A549 (cell line): ENCODE measurements around the gene TAOK3. TPM values are rescaled to one million over a fixed set of nuclear protein-coding genes. Genes with fewer than 3 reads are reported as not detected.

Experiments used
- ATAC-seq, 2 experiments: fragments of 200-7000 bp in 1 of 2; fragments of >200 bp in 1 of 2; cut with Nextera tagmentation in 1 of 2; cut with Tn5 transposase in 1 of 2; 3 replicates each; pipeline versions ENCODE4 v1.8.0 to v1.9.1; 2018 to 2020; ENCODE audit warnings: mild to moderate bottlenecking in 1 of 2, moderate library complexity in 1 of 2
- CTCF ChIA-PET: fragments of 300-600 bp; sonication (Branson Sonifier 250); formaldehyde crosslinking; extraction: SDS; loops from one replicate; lab custom pipeline; 2021; ENCODE audit warnings: antibody characterized with exemption, inconsistent platforms; lab: Yijun Ruan, JAX
- POLR2A ChIA-PET: fragments of 350-600 bp; formaldehyde crosslinking; extraction: SDS; loops from one replicate; lab custom pipeline; 2021; ENCODE audit warnings: antibody characterized with exemption, inconsistent platforms; lab: Yijun Ruan, JAX
- DNase-seq, 2 experiments: peaks; one replicate each; pipeline versions ENCODE4 v3.0.0 to v3.0.0-alpha.2; 2011 to 2016; ENCODE audit warnings: low read depth in 1 of 2, low spot score in 1 of 2
- FAIRE-seq: peaks from 2 replicates; lab custom pipeline; 2011; peaks lifted over from hg19 to GRCh38; lab: Jason Lieb, UNC
- H3K27ac ChIP-seq, 2 experiments: fragments of >200 bp; sonication (Bioruptor Twin); formaldehyde crosslinking; 3 replicates each; pipeline ENCODE4 v1.5.1; 2016 to 2017
- H3K4me1 ChIP-seq: fragments of >200 bp; sonication (Bioruptor Twin); formaldehyde crosslinking; 3 replicates; pipeline ENCODE4 v1.6.1; 2016
- H3K4me2 ChIP-seq: fragments of >200 bp; sonication (Bioruptor Twin); formaldehyde crosslinking; 3 replicates; pipeline ENCODE4 v1.6.1; 2016
- H3K4me3 ChIP-seq: fragments of >200 bp; sonication (Bioruptor Twin); formaldehyde crosslinking; 3 replicates; pipeline ENCODE4 v1.5.1; 2016
- H3K9me3 ChIP-seq: fragments of >200 bp; sonication (Bioruptor Twin); formaldehyde crosslinking; 3 replicates; pipeline ENCODE4 v1.6.1; 2016
- ATOH8 ChIP-seq: fragments of 250-450 bp; sonication (Bioruptor Pico); IDR thresholded peaks from 2 replicates; pipeline ENCODE4 v1.5.0; 2020; ENCODE audit warnings: low read depth, mild to moderate bottlenecking, moderate library complexity
- CBX8 ChIP-seq: fragments of 200-600 bp; sonication (generic); IDR thresholded peaks from 2 replicates; pipeline ENCODE4 v1.6.1; 2016
- E2F6 ChIP-seq: IDR thresholded peaks from 2 replicates; pipeline ENCODE4 v1.6.1; 2012; ENCODE audit warnings: low read depth, borderline replicate concordance
- FOSL2 ChIP-seq, 2 experiments: fragments of 450-650 bp in 1 of 2; fragments of >200 bp in 1 of 2; sonication (Bioruptor Twin) in 1 of 2; formaldehyde crosslinking; IDR thresholded peaks; 2 replicates each; pipeline versions ENCODE4 v1.5.0 to v1.6.1; 2016 to 2020; ENCODE audit warnings: mild to moderate bottlenecking in 1 of 2, moderate library complexity in 1 of 2
- FOXS1 ChIP-seq: fragments of 250-450 bp; sonication (Bioruptor Pico); IDR thresholded peaks from 2 replicates; pipeline ENCODE4 v1.5.0; 2020; ENCODE audit warnings: mild to moderate bottlenecking, moderate library complexity
- HDAC2 ChIP-seq: fragments of 200-600 bp; sonication (generic); IDR thresholded peaks from 2 replicates; pipeline ENCODE4 v1.6.1; 2016
- HMGXB4 ChIP-seq: fragments of 250-450 bp; sonication (Bioruptor Pico); IDR thresholded peaks from 2 replicates; pipeline ENCODE4 v1.5.0; 2021; ENCODE audit warnings: mild to moderate bottlenecking, moderate library complexity, borderline replicate concordance
- HOXB13 ChIP-seq: fragments of 250-450 bp; sonication (Bioruptor Pico); IDR thresholded peaks from 2 replicates; pipeline ENCODE4 v1.5.0; 2020; ENCODE audit warnings: low read depth, mild to moderate bottlenecking, moderate library complexity
- MAZ ChIP-seq: fragments of 150-350 bp; IDR thresholded peaks from 2 replicates; pipeline ENCODE4 v1.6.1; 2014; ENCODE audit warnings: antibody characterized with exemption, low read depth, low read length, borderline replicate concordance
- NPAS2 ChIP-seq: fragments of 250-450 bp; sonication (Bioruptor Pico); IDR thresholded peaks from 2 replicates; pipeline ENCODE4 v1.8.0; 2022; ENCODE audit warnings: mild to moderate bottlenecking, moderate library complexity, borderline replicate concordance
- NR3C1 ChIP-seq: fragments of >200 bp; sonication (Bioruptor Twin); formaldehyde crosslinking; IDR thresholded peaks from 3 replicates; pipeline ENCODE4 v1.6.1; 2017
- REST ChIP-seq: fragments of 200-600 bp; sonication (generic); IDR thresholded peaks from 2 replicates; pipeline ENCODE4 v1.6.1; 2016; ENCODE audit warnings: antibody characterized with exemption, mild to moderate bottlenecking, moderate library complexity
- RFX5 ChIP-seq: fragments of 450-650 bp; IDR thresholded peaks from 2 replicates; pipeline ENCODE4 v1.7.1; 2014; ENCODE audit warnings: antibody characterized with exemption, mild to moderate bottlenecking, moderate library complexity
- SMC3 ChIP-seq: fragments of >200 bp; sonication (Bioruptor Twin); formaldehyde crosslinking; IDR thresholded peaks from 3 replicates; pipeline ENCODE4 v1.6.1; 2018; ENCODE audit warnings: inconsistent platforms
- SREBF2 ChIP-seq: fragments of 450-650 bp; IDR thresholded peaks from 2 replicates; pipeline ENCODE4 v1.6.1; 2014; ENCODE audit warnings: mild to moderate bottlenecking, moderate library complexity
- TP53 ChIP-seq: fragments of 250-450 bp; sonication (Bioruptor Pico); IDR thresholded peaks from 2 replicates; pipeline ENCODE4 v1.5.0; 2021; ENCODE audit warnings: mild to moderate bottlenecking, moderate library complexity
- USF2 ChIP-seq: fragments of 450-650 bp; IDR thresholded peaks from 2 replicates; pipeline ENCODE4 v1.6.1; 2014; ENCODE audit warnings: antibody characterized with exemption
- ZFP36 ChIP-seq: fragments of 450-650 bp; IDR thresholded peaks from 2 replicates; pipeline ENCODE4 v1.6.1; 2014; ENCODE audit warnings: borderline replicate concordance; ENCODE audit not compliant: partially characterized antibody
- ZNF302 ChIP-seq: fragments of 250-450 bp; sonication (Bioruptor Pico); IDR thresholded peaks from 2 replicates; pipeline ENCODE4 v1.9.0; 2021; ENCODE audit warnings: inconsistent platforms, mild to moderate bottlenecking, moderate library complexity
- ZSCAN20 ChIP-seq: fragments of 250-450 bp; sonication (Bioruptor Pico); IDR thresholded peaks from 2 replicates; pipeline ENCODE4 v1.8.0; 2022; ENCODE audit warnings: mild to moderate bottlenecking, moderate library complexity
- WGBS: methylation state at CpG from one replicate; pipeline ENCODE4 v1.1.6; 2017; ENCODE audit errors: missing lambda C conversion rate; 5-methylcytosine and 5-hydroxymethylcytosine counted together
- polyA plus RNA-seq, 4 experiments: library from polyadenylated mRNA; depleted of rRNA in 3 of 4; stranded (reverse); fragments of >200 nt; fragmentation: RNase III in 1 of 4; extraction: RNeasy Plus Mini Kit Qiagen cat#74134 plus additional on column Dnase treatment in 1 of 4; gene quantifications; 2 replicates in 3 of 4; 3 replicates in 1 of 4; pipeline ENCODE4 v1.2.3, GENCODE V29; 2011 to 2017

TAOK3 gene
- polyA plus RNA-seq, 2 of the 4 experiments (the other 2 are of a cell fraction): 13.1 to 27.6 TPM

- ChIA-PET CTCF (interaction anchor here (0.5 to 1.9 kb wide), 3 partner anchors 13 to 470 kb away, joined by 3 to 6 read pairs (median 3); partner anchors contain the start of gene SUDS3), POLR2A (no interaction called here)
- WGBS: 54% methylated on average over 1 of the region's 1 CpG
- no peak for TF ChIP-seq SREBF2
- no peak for TF ChIP-seq NPAS2 (CRISPR knock-in tag)
- TF ChIP-seq REST: no peak
- no peak for TF ChIP-seq TP53
- no peak for TF ChIP-seq SMC3
- TF ChIP-seq E2F6: no peak
- TF ChIP-seq NR3C1: no peak
- TF ChIP-seq HMGXB4: no peak
- TF ChIP-seq CBX8: no peak
- TF ChIP-seq USF2: no peak
- TF ChIP-seq RFX5: no peak
- no peak for TF ChIP-seq ATOH8 (CRISPR knock-in tag)
- TF ChIP-seq ZFP36: no peak
- TF ChIP-seq FOSL2 (IDR thresholded peaks at IDR 0.05): no peak
- TF ChIP-seq FOSL2 (CRISPR knock-in tag; IDR thresholded peaks at IDR 0.05): no peak
- TF ChIP-seq ZNF302: no peak
- no peak for TF ChIP-seq HDAC2
- Histone ChIP-seq H3K9me3 (no peaks in the 10 kb centered on the region), H3K4me1 (peaks cover 10% of the 10 kb centered on the region; the same call in 1 of the 3 replicates), H3K4me2 (no peak overlapping the region), H3K27ac (no peak overlapping the region), H3K4me3 (no peak overlapping the region)
- no peak for DNase-seq
- FAIRE-seq: no peak
- ATAC-seq: no peak; a peak in 1 of 6 replicates
These were observed 45.8 kb upstream of the TAOK3 start for GRCh38 chr12:118418385-118419057.

GRCh38 chr12:118417942-118418341 lies 45.2 kb upstream of the TAOK3 start:
- TF ChIP-seq FOSL2 (IDR thresholded peaks at IDR 0.05) (no peak), FOSL2 (CRISPR knock-in tag; IDR thresholded peaks at IDR 0.05) (no peak), MAZ (no peak), FOXS1 (no peak), ZSCAN20 (no peak), HOXB13 (CRISPR knock-in tag) (no peak)
- no peak overlapping the region for H3K4me3 ChIP-seq
- no peak overlapping the region for H3K4me2 ChIP-seq
- no peaks in the 10 kb centered on the region for H3K9me3 ChIP-seq
- H3K4me1 ChIP-seq: peaks cover 10% of the 10 kb centered on the region; the same call in 1 of the 3 replicates
- WGBS: 94% methylated on average over 3 of the region's 3 CpGs
- DNase-seq (no peak), ATAC-seq (no peak), FAIRE-seq (no peak)
- ChIA-PET CTCF (interaction anchor here (0.5 to 1.9 kb wide), 2 partner anchors 42 to 470 kb away, joined by 3 to 6 read pairs; partner anchors contain the start of gene SUDS3), POLR2A (no interaction called here)
- no peak overlapping the region for H3K27ac ChIP-seq
